GM19324 (cell line): Measurements from ENCODE around the gene AP2S1.
"Not testable (repeated sequence)": the region's sequence is repeated elsewhere in the genome, so short reads cannot be mapped to it uniquely, and the experiment has no call there.

Experiments
- ATAC-seq: cut with Tn5 transposase; IDR thresholded peaks from one replicate; pipeline ENCODE4 v1.9.1; 2021; ENCODE audit warnings: mild to moderate bottlenecking, moderate library complexity; ENCODE audit not compliant: unreplicated experiment, low FRiP score

AP2S1 gene

DNA sequence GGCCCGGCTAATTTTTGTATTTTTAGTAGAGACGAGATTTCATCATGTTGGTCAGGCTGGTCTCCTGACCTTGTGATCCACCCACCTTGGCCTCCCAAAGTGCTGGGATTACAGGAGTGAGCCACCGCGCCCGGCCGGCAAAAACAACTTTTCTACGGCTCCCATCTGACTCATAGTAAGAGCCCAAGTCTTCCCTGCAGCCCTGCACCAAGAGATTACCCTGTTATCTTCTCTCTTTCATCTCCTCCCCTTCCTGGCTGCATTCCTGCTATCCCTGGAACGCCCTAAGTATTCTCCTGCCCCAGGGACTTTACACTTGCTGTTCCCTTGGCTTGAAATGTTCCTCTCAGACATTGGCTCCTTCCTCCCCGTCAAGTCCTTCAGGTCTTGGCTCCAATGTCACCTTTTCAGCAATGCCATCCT is 6.6 kb downstream of the AP2S1 start:
- no peak for ATAC-seq

DNA sequence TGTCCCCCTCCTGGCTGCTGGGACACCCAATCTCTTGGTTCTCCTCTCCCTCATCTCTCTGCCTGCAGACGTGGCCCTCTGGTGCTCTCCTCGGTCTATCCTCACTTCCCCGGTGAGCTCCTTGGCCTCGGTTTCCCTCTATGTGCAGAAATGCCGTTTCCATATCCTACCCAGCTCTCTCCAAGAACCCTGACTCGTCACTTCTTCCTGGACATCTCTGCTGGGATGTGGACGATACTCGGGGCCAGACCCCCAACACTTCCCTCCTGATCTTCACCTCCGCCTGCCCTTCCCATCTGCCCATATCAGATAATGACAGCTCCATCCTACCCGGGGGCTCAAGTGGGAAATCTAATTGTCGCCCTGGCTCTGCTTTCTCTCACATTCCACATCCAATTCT is 7.9 kb downstream of the AP2S1 start:
- ATAC-seq, result no peak

DNA sequence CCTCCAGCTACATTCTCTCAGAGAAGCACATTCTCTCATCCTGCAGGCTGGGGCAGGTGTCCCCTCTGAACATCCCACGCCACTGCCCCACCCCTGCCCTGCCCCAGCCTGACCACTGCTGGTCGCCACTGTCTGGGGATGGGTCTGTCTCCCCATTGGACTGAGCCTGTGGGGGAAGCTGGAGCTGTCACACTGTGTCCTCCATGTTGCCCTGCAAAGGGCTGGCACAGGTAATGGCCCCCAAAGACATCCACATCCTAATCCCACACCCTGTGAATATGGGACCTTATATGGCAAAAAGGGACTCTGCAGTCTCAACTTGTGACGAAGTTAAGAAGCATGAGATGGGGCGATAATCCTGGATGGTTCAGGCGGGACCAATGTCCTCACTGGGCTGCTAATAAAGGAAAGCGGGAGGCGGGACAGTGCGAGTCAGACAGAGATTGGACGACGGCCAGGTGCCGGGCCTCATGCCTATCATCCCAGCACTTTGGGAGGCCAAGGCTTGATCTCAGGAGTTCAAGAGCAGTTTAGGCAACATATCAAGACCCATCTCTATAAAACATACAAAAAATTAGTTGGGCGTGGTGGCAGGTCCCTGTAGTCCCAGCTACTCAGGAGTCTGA is 9.1 kb downstream of the AP2S1 start:
- ATAC-seq, result no peak

DNA sequence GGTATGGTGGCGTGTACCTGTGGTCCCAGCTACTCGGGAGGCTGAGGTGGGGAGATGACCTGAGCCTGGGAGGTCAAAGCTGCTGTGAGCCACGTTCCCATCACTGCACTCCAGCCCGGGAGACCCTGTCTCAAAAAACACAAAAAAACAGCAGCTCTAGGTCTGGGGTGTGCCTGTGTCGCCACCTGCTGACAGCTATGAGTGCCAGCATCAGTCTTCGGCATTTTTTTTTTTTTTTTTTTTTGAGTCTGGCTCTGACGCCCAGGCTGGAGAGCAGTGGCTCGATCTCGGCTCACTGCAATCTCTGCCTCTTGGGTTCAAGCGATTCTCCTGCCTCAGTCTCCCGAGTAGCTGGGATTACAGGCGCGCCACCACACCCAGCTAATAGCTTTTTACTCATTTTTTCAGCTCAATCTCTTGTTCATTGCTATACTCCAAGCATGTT is 10.1 kb downstream of the AP2S1 start:
- no peak for ATAC-seq

DNA sequence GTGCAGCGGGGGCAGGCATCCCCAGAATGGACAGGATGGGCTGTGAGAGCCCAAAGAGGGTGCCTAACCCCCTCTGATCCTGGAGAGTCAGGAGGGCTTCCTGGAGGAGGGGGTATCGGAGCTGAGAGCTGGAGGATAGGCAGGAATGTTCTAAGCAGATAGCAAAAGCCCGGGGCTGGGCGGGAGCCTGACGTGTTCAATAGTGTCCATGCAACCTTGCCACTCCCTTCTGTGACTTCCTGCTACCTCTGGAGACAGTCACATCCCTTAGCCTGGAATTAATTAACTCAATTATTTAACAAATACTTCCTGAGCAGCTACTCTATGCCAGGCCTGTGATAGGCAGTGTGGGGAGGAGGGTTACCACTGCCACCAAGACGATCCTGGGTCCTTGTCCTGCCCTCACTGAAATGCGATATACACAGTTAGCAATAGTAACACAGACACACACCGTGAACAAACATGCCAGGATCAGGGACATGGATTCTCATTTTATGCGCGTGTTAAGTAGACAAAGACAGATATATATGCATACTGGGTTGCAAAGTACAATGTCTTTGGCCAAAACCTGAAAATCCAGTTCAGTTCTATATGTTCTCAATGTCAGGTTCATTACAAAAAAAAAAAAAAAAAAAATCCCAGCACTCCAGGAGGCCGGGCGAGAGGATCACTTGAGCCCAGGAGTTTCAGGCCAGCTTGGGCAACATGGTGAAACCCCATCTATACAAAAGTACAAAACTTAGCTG is 10.7 kb downstream of the AP2S1 start:
- no peak for ATAC-seq

DNA sequence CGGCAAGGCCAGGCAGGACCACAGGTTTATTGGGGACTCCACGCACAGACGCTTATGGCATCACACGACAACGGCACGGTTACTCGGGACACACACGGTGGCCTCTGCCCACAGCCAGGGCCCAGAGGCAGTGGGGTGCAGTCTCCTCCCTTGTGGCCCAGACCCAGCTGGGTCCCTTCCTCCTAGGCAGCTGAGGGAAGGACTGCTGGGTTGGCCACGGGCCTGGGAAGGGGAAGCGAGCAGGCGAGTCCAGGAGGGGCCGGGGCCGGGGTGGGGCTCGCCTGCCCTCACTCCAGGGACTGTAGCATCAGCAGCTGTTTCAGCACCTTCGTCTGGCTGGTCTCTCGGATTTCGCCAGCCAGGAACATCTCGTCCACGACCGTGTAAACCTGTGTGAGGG is 12.5 kb downstream of the AP2S1 start:
- no peak for ATAC-seq

DNA sequence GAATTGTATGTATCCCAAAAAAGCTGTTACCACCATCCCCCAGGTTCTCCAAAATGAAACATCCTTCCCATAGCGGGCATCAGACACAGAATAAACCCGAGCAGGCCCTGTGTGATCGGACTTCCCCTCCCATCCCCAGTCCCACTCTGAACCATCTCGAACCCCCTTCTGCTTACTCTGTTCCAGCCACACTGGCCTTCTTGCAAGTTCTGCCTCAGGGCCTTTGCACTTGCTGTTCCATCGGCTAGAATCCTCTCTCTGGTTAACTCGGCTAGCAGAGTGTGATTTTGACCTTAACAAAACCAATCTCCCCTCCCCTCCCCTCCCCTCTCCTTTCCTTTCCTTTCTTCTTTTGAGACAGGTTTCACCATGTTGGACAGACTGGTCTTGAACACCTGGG is 15.7 kb downstream of the AP2S1 start:
- ATAC-seq, result no peak

DNA sequence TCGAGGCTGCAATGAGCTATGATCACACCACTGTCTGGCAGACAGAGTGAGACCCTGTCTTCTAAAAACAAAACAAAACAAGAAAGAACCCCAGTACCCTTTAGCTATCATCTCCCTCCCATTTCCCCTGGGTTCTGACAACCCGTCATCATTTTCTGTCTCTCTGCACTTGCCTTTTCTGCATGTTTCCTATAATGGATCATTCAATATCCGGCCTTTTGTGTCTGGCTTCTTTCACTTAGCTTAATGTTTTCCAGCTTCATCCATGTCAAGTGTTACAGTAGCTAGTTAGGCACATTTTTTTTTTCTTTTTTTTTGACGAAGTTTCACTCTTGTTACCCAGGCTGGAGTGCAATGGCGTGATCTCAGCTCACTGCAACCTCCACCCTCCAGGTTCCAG is 16.5 kb downstream of the AP2S1 start:
- ATAC-seq, result no peak

DNA sequence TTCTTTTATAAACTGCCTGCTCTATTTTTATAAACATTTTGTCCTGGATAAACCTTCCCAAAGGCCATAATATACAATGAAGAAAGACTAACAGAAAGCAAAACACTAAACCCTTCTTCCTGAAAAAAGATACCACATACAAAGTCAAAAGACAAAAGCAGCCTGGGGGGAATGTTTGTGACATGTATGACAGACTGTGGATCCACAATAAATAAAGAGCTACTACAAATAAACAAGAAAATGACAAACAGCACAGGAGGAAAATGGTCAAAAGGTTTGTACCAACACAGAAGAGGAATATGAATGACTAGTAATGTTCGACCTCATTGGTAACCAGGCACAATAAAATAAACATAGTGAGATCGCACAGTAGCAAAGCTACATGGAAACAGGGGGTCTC is 19.8 kb downstream of the AP2S1 start:
- ATAC-seq, result no peak

DNA sequence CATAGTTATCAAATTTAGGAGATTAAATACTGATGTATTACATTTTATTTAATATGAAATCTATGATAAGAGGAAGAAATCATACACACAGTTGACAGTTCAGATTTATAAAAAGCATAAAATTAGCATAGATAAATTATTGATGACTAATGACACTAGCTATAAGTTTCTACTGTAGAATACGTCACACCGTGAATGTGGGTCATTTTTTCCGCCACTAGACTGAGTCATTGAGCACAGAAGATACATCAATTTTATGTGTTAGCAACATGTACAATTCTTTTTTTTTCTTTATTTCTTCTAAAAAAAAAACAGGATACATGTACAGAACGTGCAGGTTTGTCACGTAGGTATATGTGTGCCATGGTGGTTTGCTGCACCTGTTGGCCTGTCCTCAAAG is 22.2 kb downstream of the AP2S1 start:
- no peak for ATAC-seq

DNA sequence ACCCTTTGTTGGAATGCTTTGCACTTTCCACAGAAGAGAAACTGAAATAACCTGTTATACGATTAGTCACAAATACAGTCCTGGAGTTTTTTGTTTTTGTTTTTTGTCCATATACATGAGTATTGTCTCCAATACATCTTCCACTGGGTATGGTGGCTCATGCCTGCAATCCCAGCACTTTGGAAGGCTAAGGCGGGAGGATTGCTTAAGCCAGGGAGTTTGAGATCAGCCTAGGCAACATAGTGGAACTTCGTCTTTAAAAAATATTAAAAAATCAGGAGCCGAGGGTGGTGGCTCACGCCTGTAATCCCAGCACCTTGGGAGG is 25.0 kb downstream of the AP2S1 start:
- no peak for ATAC-seq

DNA sequence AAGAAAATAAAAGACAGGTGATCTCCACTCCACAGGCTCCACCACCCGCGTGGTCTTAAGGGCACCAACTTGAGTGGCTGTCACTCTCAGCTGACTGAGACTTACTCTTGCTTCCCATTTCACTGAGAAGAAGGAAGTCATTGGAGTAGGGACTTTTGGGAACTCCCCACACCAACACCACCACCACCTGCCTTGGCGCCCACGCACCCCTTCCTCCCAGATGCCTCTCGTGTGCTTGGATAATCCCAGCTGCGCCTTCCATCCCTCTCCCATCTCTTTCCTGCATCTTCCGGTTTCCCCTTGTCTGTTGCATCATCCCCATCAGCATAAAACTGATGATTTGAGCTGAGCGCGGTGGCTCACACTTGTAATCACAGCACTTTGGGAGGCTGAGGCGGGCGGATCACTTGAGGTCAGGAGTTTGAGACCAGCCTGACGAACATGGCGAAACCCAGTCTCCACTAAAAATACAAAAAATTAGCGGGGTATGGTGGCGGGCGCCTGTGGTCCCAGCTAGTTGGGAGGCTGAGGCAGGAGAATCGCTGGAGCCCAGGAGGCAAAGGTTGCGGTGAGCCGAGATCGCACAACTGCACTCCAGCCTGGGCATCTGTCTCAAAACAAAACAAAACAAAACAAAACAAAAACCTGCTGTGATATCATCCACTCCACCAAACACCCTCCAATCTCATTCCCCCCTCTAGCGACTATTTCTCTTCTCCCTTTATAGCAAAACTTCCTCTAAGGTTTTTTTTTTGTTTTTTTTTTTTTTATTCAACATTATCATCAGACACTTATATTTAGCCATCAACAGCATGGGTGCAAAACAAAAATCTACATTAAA is 25.5 kb downstream of the AP2S1 start:
- no peak for ATAC-seq

DNA sequence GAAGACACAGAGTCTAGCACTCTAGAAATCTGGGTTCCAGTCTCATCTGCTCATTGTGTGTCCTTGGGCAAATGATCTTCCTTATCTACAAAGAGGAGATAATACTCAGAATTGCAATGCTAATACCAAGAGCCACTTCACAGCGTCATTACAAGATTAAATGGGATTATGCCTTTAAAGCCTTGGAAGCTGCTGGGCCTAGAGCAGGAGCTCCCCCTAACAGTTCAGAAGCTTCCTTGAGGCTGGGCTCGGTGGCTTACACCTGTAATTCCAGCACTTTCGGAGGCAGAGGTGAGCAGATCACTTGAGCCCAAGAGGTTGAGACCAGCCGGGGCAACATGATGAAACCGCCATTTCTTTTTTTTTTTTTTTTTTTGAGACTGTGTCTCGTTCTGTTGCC is 27.6 kb downstream of the AP2S1 start:
- no peak for ATAC-seq

DNA sequence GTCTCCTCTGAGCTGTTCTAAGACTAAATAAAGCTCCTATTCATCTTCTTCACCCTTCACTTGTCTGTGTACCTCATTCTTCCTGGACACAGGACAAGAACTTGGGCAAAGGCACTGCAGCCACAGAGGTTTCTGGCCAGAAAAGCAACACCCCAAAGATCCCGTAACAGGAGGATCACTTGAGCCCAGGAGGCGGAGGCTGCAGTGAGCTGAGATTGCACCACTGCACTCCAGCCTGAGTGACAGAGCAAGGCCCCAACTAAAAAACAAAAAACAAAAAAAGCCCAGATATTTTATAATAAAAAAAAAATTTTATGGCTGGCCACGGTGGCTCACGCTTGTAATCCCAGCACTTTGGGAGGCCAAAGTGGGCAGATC is 28.2 kb downstream of the AP2S1 start:
- not testable (repeated sequence) for ATAC-seq

DNA sequence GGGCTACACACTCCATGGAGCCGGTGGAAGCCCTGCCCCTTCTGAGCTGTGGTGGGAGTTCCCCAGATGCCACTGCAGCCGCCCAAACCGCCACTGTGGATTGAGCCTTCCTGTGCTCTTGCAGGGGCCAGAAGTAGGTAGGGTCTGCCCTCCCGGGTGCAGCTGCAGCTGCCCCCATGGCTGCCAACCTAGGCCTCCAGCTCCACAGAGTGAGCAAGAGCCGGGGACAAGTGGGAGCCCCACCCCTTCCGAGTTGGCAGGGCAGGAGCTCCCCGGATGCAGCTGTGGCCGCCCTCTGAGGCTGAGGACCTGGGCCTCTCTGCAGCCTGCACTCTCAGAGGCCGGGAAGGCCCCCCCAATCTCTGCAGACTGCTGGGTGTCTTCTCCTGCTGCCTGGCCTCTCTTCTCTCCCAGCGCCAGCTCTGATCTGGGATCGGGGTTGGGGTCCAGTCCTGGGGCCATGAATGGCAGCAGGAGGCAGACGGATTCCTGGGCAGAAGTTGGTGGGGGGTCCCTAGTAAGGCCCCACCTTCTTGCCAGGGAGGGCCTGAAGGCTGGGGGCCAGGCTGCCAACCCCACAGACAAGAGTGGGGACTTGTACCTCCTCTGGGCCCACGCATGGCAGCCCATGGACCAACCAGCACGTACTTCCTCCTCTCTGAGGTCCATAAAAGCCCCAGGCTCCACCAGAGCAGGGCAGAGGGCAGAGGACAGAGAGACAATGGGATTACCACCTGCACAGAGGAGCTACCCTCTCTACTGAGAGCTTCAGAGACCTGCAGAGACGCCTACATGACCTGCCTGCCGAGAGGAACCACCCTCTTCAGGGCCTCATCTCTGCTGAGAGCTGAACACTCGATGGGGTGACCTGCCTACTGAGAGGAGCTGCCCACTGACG is 28.9 kb downstream of the AP2S1 start:
- ATAC-seq, result no peak

DNA sequence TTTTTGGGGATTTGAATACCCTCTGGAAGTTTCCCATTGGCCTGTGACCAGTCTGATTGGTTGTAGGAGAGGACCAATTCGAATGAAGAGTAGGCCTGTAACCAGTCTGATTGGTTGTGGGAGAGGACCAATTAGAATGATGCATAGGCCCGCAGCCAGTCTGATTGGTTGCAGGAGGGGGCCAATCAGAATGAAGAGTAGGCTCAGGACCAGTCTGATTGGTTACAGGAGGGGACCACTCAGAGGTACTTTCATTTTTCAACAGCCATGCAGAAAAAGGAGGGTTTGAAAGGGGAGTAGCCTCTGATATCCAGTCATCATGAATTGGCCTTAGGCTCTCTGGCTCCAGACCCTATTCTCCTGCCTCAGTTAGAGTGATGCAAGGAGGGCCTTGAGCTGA is 31.8 kb downstream of the AP2S1 start:
- no peak for ATAC-seq

DNA sequence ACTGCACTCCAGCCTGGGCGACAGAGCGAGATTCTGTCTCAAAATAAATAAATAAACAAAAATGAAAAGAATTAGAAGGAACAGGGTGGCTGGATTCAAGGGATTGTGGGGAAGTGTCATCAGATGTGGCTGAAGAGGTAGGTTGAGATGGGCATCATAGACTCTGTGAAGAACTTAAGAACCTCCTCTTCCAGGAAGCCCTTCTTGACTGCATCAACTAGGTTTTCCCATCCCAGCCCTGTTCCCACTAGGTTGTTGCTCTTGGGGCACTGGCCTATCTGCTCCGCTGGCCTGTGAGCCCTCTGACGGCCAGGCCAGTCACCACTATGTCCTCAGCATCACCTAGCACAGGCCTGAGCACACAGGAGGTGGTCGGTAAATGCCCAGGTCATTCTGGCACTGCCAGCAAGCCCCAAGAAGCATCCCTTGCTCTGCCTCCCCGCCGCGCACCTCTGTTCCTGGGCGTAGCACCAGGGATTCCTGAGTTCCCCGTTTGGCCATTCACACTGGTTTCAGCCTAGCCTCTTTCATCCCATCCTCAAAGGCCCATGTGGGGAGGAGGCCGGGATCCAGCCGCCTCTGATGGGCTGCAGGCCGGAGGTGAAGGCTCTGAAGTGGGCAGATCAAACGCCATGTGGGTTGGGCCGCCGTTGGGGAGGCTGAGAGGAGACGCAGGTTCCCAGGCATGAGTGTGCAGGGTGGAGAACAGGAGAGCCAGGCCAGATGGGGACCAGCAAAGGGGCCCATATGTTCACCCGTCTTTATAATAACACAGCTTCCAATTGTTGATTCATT is 34.6 kb downstream of the AP2S1 start:
- no peak for ATAC-seq

DNA sequence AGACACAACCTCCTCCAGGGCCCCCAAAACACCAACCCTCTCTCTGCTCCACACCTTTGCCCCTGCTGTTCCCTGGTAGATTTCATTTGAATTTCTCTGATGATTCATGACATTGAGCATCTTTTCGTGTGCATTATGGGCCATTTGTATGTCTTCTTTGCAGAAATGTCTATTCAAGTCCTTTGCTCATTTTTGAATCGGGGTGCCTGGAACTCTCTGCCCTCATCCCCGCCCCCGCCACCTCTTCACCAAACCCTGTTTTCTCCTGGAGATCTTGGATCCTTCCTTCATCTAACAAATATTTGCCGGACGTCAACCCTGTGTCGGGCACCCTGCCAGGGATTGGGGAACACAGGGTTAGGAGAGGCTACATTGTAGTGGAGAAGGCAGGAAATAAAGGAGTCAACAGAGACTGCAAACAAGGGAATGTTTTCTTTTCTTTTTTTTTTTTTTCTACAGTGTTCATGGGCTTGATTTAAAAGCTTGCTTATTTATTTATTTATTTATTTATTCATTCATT is 36.7 kb downstream of the AP2S1 start:
- no peak for ATAC-seq

DNA sequence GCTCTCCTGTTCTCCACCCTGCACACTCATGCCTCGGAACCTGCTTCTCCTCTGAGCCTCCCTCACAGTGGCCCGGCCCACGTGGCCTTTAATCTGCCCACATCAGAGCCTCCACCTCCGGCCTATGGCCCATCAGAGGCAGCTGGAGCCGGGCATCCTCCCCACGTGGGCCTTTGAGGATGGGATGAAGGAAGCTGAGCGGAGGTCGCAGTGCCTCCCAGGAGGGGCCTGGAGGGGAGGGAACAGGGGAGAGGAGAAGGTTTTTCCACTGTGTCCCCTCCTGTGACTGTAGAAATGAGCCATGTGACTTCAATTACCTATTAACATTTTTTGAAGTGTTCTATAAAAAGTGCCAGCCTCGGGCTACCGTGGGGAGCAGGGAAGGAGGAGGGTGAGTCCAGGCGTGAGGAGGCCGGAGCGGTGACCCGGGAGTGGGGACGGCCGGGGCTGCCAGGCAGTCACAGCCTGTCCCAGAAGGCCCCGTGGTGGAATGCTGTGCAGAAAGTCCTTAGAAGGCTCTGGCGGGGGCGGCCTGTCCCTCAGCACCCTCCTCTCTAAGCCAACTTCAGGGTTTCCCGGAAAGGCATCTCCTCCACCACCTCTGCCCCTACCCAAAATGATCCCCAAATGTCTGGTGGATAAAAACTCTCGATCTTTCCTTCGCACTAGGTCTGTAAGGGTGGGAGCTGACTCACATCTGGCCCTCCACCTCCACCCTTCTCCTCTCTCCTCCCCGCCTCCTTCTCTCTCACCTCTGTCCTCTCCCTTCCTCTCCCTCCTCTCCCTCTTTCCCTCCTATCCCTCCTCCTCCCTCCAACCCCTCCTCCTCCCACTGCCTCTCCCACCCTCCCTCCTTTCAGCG is 37.4 kb downstream of the AP2S1 start:
- no peak for ATAC-seq
